ENCODE results near the gene MAN1C1.

MAN1C1 gene

GRCh38 chr1:25616095-25616986 lies at the start of gene MAN1C1:
TSS of gene MAN1C1 (plus strand) at chr1:25616791. CDS start at chr1:25617798, 1,007 bp downstream.
- peak; percentile 75 to 76 for DNase-seq (ENCODE audit: low read depth in 2 of 2)

- no peak for DNase-seq (ENCODE audit: low read depth in 2 of 2)
These were observed 48.9 kb upstream of the MAN1C1 start for GRCh38 chr1:25567710-25568089.

DNA sequence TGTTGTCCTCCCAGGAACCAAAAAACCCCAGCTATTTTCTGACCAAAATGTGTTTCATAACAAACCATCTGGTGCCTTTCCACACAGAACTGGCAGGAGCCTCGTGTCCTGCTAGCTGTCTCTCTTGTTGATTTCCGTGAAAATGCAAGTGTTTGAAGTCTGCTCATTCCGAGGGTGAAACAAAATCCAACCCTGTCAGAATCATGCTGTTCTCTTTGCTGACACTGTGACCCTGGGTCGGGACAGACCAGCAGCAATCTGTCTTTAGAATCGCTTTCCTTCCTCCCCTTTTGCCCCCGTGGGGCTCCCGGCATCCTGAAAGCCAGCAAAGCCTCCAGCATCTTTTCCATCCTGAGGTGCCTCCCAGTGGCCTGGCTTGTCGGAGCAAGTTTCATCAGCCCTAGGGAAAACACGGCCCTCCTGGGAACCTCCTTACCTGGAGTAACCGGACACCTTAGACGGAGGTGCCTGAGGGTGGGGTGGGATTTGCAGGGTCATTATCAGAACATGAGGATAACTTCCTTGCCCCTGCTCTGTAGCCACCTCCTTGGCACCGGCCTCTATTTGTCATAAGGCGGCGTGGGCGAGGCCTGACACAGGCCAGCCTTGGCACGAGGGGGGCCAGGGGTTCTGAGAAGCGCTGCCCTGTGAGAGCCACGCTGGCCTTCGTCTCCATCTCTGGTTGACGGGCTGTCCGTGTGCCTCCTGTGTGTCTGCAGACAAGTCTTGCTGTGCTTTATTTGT lies 48.3 kb upstream of the MAN1C1 start:
- DNase-seq (ENCODE audit: low read depth in 2 of 2), result no peak

- DNase-seq (ENCODE audit: low read depth in 2 of 2), result no peak
These were observed 47.6 kb upstream of the MAN1C1 start for GRCh38 chr1:25568834-25569596.

DNA sequence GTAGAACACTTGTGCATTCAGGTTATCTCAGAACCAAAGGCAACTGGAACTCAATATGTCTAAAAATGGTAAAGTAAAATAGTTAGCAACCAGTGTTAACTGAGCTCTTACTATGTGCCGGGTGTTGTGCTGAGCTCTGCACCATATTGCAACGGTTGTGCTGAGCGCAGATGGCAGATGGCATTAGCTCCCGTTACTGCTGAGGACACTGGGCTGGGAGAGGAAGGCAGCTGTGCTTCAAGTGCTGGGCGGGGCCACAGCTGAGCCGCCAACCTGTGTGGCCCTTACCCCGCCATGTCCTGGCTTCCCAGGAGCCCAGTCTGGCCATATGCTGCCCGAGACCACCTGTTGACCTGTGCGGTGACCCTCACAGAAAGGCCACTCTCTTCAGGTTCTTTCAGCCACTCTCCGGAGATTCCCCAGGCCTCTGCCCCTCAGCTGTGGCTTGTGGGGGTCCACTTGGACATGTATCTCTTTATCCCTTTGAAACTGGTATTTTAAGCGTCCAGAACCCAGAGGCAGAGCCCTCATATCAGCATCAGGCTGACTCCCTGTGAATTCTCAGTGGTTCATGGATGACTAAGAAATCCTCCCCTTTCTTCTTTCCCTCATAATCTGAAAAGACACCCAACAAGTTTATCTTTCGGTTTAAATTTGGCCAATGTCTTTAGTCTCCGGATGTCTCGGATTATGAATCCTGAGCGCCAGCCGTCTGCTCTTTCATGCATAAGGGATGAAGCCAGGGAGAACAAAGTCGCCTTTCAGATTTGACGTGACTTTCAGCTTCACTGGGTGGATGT lies 46.8 kb upstream of the MAN1C1 start:
- DNase-seq (ENCODE audit: low read depth in 2 of 2), result no peak

- DNase-seq (ENCODE audit: low read depth in 2 of 2), result no peak
These were observed 45.6 kb upstream of the MAN1C1 start for GRCh38 chr1:25570798-25571521.

GRCh38 chr1:25571522-25571970 lies 45.0 kb upstream of the MAN1C1 start:
- DNase-seq (ENCODE audit: low read depth in 2 of 2), result no peak

GRCh38 chr1:25572107-25572506 lies 44.5 kb upstream of the MAN1C1 start:
- DNase-seq (ENCODE audit: low read depth in 2 of 2), result no peak

DNA sequence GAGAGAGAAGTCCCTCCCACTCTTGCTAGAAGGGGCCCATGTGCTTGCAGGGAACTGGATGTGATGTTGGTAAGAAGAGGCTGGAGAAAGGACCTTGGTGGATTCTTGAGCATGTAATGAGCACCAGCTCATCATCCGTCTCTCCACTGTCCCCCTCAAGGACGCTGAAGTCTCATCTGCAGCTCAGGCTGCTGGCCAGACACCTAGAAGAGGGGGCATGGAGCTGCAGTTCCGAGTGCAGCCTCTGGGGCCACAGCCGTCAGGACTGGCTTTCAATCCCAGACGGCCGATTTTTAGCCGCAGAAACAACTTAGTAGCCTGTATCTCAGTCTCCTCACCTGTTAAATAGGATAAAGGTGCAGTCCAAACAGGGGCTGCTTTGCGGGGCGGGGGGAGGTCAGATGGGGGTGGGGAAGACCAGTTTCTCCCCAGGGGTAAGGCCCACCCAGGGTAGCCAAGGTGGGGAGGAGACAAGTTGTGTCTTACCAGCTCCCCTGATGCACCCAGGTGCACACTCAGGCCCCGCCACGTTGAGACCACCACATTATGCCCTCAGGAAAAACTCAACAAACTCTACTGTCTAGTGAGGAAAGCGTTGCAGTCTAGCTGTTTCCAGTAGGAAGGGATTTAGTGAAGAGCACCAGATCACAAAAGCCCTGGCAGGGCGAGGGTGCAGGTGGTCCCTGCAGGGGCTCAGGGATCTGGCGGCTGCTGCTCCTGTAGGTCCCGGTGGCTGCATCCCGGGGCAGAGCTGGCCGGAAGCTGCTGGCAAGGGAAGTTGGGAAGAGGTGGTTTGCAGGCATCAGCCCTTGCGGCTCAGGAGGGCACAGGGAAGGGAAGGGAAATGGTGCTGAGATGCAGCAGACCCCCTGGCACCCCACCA lies 43.6 kb upstream of the MAN1C1 start:
- peak; percentile 25 to 53 for DNase-seq (ENCODE audit: low read depth in 2 of 2)

GRCh38 chr1:25573591-25573930 lies 43.0 kb upstream of the MAN1C1 start:
- no peak for DNase-seq (ENCODE audit: low read depth in 2 of 2)

DNA sequence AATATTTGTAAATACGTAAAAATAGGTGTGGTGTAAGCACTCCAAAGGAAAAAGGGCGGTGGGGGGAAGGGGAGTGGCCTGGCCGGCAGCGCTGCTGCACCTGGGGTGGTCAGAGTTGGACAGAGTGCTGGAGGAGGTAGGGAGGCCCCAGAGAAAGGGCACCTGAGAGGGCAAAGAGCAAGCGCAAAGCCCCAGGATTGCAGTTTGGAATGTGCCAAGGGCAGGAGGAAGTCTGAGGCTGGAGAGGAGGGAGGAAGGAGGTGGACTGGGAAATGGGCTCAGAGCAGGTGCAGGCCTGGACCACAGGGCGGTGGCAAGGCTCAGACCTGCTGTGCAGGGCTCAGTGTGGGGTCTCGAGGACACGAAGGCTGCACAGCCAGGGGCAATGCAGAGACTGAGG lies 42.6 kb upstream of the MAN1C1 start:
- DNase-seq (ENCODE audit: low read depth in 2 of 2), result no peak

DNA sequence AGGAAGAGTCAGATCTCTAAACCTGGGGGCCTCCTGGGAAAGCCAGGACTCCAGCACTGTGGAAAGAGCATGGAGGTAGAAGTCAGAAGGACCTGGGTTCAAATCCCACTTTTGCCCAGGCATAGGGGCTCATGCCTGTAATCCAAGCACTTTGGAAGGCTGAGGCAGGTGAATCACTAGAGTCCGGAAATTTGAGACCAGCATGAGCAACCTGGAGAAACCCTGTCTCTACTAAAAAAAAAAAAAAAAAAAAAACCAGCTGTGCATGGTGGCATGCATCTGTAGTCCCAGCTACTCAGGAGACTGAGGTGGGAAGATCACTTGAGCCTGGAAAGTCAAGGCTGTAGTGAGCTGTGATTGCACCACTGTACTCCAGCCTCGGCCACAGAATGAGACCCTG lies 41.4 kb upstream of the MAN1C1 start:
- no peak for DNase-seq (ENCODE audit: low read depth in 2 of 2)

- no peak for DNase-seq (ENCODE audit: low read depth in 2 of 2)
These were observed 40.0 kb upstream of the MAN1C1 start for GRCh38 chr1:25576459-25577133.

DNA sequence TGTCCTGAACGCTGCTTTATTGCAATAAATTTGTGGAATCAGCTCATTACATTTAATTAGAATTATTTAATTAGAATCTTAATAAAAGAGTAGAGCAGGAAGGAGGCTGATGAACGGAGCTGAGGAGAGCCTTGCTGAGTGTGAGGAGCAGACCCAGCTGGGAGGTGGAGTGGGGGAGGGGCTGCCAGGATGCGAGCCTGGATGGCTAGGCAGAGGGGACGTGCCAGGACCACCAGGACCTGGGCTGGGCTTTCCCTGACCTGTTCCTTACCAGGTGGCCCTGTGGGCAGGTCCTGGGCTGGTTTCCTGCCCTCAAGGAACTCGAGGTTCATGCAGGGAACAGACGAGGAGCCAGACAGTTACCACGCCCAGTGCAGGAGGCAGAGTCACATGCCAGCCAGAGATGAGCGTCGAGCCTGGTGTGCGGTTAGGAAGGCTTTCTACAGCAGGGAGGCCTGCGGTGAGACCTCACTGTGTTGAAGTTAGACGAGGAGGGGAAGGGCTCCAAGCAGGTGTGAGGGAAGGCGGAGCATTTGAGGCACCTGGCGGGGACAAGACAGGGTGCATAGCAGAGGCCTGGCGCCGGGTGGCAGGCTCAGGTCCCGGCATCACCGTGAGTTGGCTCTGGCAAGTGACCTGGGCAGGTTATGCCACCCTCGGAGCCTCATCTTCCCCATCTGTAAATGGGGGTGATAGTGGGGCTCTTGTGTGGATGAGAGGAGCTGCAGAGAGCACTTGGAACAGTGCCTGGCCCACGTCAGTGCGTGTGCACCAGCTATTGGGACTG lies 39.3 kb upstream of the MAN1C1 start:
- no peak for DNase-seq (ENCODE audit: low read depth in 2 of 2)

GRCh38 chr1:25579292-25580252 lies 37.0 kb upstream of the MAN1C1 start:
- no peak for DNase-seq (ENCODE audit: low read depth in 2 of 2)

- DNase-seq (ENCODE audit: low read depth in 2 of 2), result no peak
These were observed 35.7 kb upstream of the MAN1C1 start for GRCh38 chr1:25580927-25581326.

GRCh38 chr1:25581764-25582163 lies 34.8 kb upstream of the MAN1C1 start:
- DNase-seq (ENCODE audit: low read depth in 2 of 2), result no peak

Measured in stimulated activated CD4-positive, alpha-beta T cell treated with anti-CD3 and anti-CD28 coated beads, Interleukin-1b, Interleukin-23, amount 100 ng/mL, for 4 hours (primary cell).